ENCODE data around the gene BRMS1L. TPM values are rescaled to one million over a fixed set of nuclear protein-coding genes. Genes with fewer than 3 reads are reported as not detected.

BRMS1L gene
- total and polyA plus RNA-seq, 8 donors, result 7.1 to 23.7 (median 20.7) TPM

DNA sequence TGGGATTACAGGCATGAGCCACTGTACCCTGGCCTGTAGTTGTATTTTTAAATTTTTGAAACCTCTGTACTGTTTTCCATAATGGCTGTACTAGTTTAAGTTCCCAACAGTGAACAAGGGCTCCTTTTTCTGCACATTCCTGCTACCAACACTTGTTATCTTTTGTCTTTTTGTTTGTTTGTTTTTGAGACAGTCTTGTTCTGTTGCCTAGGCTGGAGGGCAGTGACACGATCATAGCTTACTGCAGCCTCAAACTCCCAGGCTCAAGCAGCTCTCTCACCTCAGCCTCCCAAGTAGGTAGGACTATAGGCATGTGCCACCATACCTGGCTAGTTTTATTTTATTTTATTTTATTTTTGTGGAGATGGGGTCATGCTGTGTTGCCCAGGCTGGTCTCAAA, 23.0 kb downstream of the BRMS1L start:
- no peaks in the 10 kb centered on the region for H3K27me3 ChIP-seq
- H3K4me1 ChIP-seq, result no peaks in the 10 kb centered on the region
- no peak overlapping the region for H3K4me3 ChIP-seq
- intact Hi-C loops (cut with DNase I), result no loop called here
- TF ChIP-seq, protein P1, sequence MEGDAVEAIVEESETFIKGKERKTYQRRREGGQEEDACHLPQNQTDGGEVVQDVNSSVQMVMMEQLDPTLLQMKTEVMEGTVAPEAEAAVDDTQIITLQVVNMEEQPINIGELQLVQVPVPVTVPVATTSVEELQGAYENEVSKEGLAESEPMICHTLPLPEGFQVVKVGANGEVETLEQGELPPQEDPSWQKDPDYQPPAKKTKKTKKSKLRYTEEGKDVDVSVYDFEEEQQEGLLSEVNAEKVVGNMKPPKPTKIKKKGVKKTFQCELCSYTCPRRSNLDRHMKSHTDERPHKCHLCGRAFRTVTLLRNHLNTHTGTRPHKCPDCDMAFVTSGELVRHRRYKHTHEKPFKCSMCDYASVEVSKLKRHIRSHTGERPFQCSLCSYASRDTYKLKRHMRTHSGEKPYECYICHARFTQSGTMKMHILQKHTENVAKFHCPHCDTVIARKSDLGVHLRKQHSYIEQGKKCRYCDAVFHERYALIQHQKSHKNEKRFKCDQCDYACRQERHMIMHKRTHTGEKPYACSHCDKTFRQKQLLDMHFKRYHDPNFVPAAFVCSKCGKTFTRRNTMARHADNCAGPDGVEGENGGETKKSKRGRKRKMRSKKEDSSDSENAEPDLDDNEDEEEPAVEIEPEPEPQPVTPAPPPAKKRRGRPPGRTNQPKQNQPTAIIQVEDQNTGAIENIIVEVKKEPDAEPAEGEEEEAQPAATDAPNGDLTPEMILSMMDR (IDR thresholded peaks at IDR 0.05), result no peak
- H3K36me3 ChIP-seq, result peaks cover 0 to 25% of the 10 kb centered on the region in 2 donors
- ATAC-seq (no peak), DNase-seq (no peak)
- peaks cover 0 to 3% of the 10 kb centered on the region in 2 donors for H3K9me3 ChIP-seq
- no peak overlapping the region for H3K27ac ChIP-seq

DNA sequence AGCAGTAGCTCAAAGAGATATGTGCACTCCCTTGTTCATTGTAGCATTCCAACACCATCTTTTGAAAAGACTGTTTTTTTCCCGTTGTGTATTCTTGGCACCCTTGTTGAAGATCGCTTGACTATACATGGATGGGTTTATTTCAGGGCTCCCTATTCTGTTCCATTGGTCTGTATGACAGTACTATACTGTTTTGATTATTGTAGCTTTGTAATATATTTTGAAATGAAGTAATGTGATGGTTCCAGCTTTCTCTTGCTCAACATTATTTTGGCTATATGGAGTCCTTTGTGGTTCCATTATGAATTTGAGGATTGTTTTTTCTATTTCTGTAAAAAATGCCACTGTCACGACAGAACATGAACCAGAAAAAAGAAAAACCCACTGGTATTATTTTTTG, 25.7 kb downstream of the BRMS1L start:
- DNase-seq (no peak), ATAC-seq (no peak)
- intact Hi-C loops (cut with DNase I), result no loop called here
- TF ChIP-seq, protein P1 (IDR thresholded peaks at IDR 0.05), result no peak
- Histone ChIP-seq H3K27ac (no peak overlapping the region), H3K36me3 (peaks cover 0 to 16% of the 10 kb centered on the region in 2 donors), H3K4me1 (no peaks in the 10 kb centered on the region), H3K9me3 (peaks cover 0 to 3% of the 10 kb centered on the region in 2 donors), H3K27me3 (no peaks in the 10 kb centered on the region), H3K4me3 (no peak overlapping the region)

DNA sequence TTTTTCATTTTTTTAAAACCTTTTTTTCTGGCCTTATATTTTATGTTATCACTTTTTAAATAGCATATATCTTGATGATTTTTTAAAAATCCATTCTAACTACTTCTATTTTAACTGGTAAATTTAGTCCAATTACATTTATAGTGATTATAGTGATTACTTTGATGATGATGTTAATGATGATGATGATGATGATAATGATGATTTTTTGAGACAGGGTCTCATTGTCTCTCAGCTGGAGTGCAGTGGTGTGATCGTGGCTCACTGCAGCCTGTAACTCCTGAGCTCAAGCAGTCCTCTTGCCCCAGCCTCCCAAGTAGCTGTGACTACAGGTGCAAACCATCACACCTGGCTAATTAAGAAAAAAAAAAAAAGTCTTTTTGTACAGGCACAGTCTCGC, 27.1 kb downstream of the BRMS1L start:
- TF ChIP-seq, protein P1 (IDR thresholded peaks at IDR 0.05), result no peak
- no peak for ATAC-seq
- no peak for DNase-seq
- no peaks in the 10 kb centered on the region for H3K4me1 ChIP-seq
- H3K27me3 ChIP-seq, result no peaks in the 10 kb centered on the region
- H3K9me3 ChIP-seq, result peaks cover 0 to 3% of the 10 kb centered on the region in 2 donors
- H3K36me3 ChIP-seq, result peaks cover 0 to 16% of the 10 kb centered on the region in 2 donors
- H3K27ac ChIP-seq, result no peak overlapping the region
- intact Hi-C loops (cut with DNase I), result no loop called here
- no peak overlapping the region for H3K4me3 ChIP-seq

DNA sequence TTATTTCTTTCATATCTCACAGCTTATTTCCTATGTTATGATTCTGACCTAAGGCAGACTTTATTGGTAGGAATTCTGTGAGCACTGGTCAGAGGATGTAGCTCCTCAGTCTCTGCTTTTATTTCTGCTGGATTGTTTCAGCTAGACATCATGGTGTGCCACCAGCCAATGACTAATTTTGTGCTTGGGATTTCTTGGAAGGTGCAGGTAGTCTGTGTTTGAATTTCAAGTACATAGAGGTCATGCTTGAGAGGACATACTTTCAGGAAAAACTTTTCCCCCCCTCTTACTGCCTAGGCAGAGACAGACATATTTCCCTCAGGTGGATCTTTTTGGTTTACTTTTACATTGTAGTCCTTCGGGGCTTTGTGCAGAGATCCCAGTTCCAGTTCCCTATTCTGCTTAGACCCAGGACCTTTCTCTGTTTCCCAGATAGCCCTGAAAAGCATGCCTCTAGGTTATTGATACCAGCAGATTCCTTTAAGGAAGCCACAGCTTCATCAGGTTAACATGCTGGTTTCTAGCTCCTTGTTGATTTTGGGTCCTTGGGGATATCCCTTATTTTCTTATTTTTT, 28.6 kb downstream of the BRMS1L start:
- H3K4me3 ChIP-seq, result no peak overlapping the region
- no peaks in the 10 kb centered on the region for H3K27me3 ChIP-seq
- intact Hi-C loops (cut with DNase I), result no loop called here
- no peaks in the 10 kb centered on the region for H3K4me1 ChIP-seq
- H3K36me3 ChIP-seq, result peaks cover 0 to 18% of the 10 kb centered on the region in 2 donors
- peaks cover 0 to 3% of the 10 kb centered on the region in 2 donors for H3K9me3 ChIP-seq
- ATAC-seq (no peak), DNase-seq (no peak)
- no peak overlapping the region for H3K27ac ChIP-seq
- TF ChIP-seq, protein P1 (IDR thresholded peaks at IDR 0.05), result no peak

DNA sequence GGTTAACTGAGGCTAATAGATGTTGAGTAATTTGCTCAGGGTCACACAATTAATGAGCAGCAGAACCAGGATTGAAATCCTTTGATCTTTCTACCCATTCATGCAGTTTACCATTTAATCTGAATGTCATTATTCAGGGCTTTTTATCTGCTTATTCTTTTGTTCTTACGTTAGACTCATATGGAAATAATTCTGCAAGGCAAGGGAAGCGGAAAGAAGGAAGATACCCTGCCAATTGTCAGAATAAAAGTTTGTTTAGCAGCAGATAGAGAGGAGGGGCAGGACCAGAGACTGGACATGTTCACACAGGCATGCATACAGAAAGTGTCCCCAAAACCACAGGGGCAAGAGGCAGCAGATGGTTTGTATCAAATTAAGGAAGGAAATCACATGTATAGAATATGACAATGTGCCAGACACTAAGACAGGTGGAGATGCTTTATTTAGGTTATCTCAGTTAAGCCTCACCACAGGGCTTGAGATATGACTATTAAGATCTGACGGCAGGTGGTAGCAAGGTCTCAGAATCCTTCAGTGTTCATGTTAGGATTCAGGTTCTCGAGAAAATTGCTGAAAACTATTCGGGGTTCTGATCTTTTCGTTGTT, 29.8 kb downstream of the BRMS1L start:
- no peak for DNase-seq
- intact Hi-C loops (cut with DNase I), result no loop called here
- TF ChIP-seq, protein P1 (IDR thresholded peaks at IDR 0.05), result no peak
- no peaks in the 10 kb centered on the region for H3K27me3 ChIP-seq
- H3K9me3 ChIP-seq, result peaks cover 0 to 3% of the 10 kb centered on the region in 2 donors
- H3K36me3 ChIP-seq, result peaks cover 0 to 12% of the 10 kb centered on the region in 2 donors
- no peaks in the 10 kb centered on the region for H3K4me1 ChIP-seq
- ATAC-seq, result no peak
- H3K27ac ChIP-seq, result no peak overlapping the region
- H3K4me3 ChIP-seq, result no peak overlapping the region
